Renal cortex interstitium (tissue), 15 donors: Measurements from ENCODE around the gene GLYATL2. TPM values are rescaled to one million over a fixed set of nuclear protein-coding genes. Genes with fewer than 3 reads are reported as not detected.

Experiments
- DNase-seq, 11 donors: peaks; one replicate each; pipeline ENCODE4 v3.0.0-alpha.2; 2013; ENCODE audit warnings: low read depth in 9 of 11, low spot score in 4 of 11; ENCODE audit errors: extremely low read depth in 1 of 11
- long read RNA-seq, 16 experiments: transcript quantifications; one replicate each; lab custom pipeline, GENCODE V29; 2026
- polyA plus RNA-seq, 3 donors: library from polyadenylated mRNA; unstranded; fragments of 120-200 nt; gene quantifications; one replicate each; pipeline ENCODE4 v1.2.1, GENCODE V29; 2013; ENCODE audit not compliant: insufficient read length in 3 of 3

The GLYATL2 gene
- polyA plus RNA-seq, result 1 to 10 TPM; 1.9 to 2.1 (median 2.1) TPM
- long read RNA-seq, donor 1, partial matches to known transcripts, result 65 of 75 reads
- long read RNA-seq, donor 1, other reads (novel, unspliced or antisense), result 10 of 75 reads
- long read RNA-seq, donor 2, partial matches to known transcripts, result 49 of 57 reads
- long read RNA-seq, donor 2, other reads (novel, unspliced or antisense), result 8 of 57 reads
- long read RNA-seq, donor 3, partial matches to known transcripts, result 105 of 123 reads
- long read RNA-seq, donor 3, other reads (novel, unspliced or antisense), result 18 of 123 reads
- long read RNA-seq, donor 4, partial matches to known transcripts, result 88 of 88 reads
- long read RNA-seq, donor 4, other reads (novel, unspliced or antisense), result 0 of 88 reads
- long read RNA-seq, donor 5, result 0 reads
- long read RNA-seq, donor 6, partial matches to known transcripts, result 80 of 90 reads
- long read RNA-seq, donor 6, other reads (novel, unspliced or antisense), result 10 of 90 reads
- long read RNA-seq, donor 7, partial matches to known transcripts, result 105 of 112 reads
- long read RNA-seq, donor 7, other reads (novel, unspliced or antisense), result 7 of 112 reads
- long read RNA-seq, donor 8, partial matches to known transcripts, result 258 of 258 reads
- long read RNA-seq, donor 8, other reads (novel, unspliced or antisense), result 0 of 258 reads
- long read RNA-seq, donor 9, partial matches to known transcripts, result 33 of 46 reads
- long read RNA-seq, donor 9, other reads (novel, unspliced or antisense), result 13 of 46 reads
- long read RNA-seq, donor 10, partial matches to known transcripts, result 277 of 292 reads
- long read RNA-seq, donor 10, other reads (novel, unspliced or antisense), result 15 of 292 reads
- long read RNA-seq, donor 11, partial matches to known transcripts, result 194 of 194 reads
- long read RNA-seq, donor 11, other reads (novel, unspliced or antisense), result 0 of 194 reads
- long read RNA-seq, donor 12, partial matches to known transcripts, result 41 of 47 reads
- long read RNA-seq, donor 12, other reads (novel, unspliced or antisense), result 6 of 47 reads
- long read RNA-seq, donor 13, result 0 reads
- long read RNA-seq, donor 14, partial matches to known transcripts, result 177 of 177 reads
- long read RNA-seq, donor 14, other reads (novel, unspliced or antisense), result 0 of 177 reads
- long read RNA-seq, donor 15, partial matches to known transcripts, result 73 of 79 reads
- long read RNA-seq, donor 15, other reads (novel, unspliced or antisense), result 6 of 79 reads
- long read RNA-seq, donor 16, partial matches to known transcripts, result 240 of 247 reads
- long read RNA-seq, donor 16, other reads (novel, unspliced or antisense), result 7 of 247 reads

- DNase-seq, result no peak
Measured at GRCh38 chr11:58844361-58845005, at the start of gene GLYATL2. Gene GLYATL2 (minus strand): TSS chr11:58844704. CDS start chr11:58839612, 5,092 bp downstream.

DNA sequence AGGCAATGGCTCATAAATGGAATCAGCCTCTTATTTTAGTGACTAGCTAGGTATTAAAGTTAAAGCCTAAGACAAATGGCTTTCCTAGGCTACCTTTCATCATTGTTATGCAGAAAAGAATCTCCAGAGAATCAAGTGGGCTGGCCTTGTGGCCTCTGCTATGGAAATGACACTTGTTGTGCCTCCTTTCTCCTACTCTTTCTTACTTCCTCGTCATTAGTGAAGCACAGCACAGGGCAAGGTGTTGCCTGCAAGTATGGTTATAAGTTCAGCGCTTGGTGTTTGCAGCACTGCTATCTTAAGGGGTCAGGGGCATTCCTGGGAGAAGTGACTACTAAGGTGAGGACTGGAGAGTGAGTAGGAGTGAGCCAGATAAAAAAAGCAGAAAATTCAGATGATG lies 49.4 kb upstream of the GLYATL2 start:
- DNase-seq, result no peak

DNA sequence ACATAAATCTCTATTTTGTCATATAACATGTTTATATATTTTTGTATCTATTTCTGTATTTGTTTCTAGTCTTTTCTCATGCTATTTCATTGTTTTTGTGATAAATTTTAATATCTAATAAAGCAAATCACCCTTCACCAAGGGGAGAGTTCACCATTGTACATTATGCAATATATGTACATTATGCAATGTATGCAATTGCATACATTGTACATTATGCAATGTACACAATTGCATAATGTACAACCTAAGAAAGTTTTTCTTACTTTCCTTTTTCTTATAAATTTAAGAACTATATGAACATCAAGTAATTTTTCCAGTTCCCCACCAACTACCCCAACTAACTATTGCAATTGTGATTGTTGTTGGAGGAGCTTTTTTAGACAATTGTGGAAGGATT lies 44.1 kb upstream of the GLYATL2 start:
- DNase-seq, result no peak

- no peak for DNase-seq
Measured at GRCh38 chr11:58887452-58887851, 42.9 kb upstream of the GLYATL2 start.

GRCh38 chr11:58880625-58881024 lies 36.1 kb upstream of the GLYATL2 start:
- no peak for DNase-seq

DNA sequence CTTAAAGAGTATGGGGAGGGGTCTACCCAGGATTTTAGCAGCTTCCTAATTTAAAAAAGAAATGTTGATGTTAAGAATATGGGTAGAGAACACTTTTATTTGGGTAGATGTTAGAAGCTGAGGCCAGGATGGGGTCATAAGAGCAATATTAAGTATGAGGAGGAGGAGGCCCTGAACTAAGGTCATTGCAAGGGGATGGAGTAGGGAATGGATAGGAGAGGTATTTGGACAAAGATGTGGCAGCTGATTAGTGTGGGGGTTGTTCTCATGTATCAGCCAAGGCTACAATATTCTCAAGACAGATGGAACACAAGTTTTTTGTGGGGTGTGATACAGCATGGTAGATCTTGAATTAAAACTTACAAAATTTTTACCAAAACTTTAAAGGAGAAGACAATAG lies 35.7 kb upstream of the GLYATL2 start:
- DNase-seq, result no peak

DNA sequence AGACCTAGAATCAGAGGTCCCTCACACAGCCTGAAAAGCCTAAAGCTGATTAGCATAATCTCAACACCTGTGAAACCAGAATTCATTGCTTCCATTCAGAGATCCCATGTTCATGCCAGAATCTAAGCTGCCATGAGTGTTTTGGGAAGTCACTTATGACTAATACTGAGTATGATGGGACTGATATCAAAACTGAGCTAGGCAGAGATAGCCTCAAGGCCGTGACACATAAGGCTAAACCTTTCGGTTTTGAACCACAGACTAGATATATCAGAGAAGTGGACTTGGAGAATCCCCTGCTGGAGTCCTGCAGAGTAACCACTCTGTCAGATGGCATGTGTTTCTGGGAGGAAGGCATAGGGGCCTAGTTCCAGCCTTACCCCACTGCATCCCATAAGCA lies 23.1 kb upstream of the GLYATL2 start:
- DNase-seq, result no peak

DNA sequence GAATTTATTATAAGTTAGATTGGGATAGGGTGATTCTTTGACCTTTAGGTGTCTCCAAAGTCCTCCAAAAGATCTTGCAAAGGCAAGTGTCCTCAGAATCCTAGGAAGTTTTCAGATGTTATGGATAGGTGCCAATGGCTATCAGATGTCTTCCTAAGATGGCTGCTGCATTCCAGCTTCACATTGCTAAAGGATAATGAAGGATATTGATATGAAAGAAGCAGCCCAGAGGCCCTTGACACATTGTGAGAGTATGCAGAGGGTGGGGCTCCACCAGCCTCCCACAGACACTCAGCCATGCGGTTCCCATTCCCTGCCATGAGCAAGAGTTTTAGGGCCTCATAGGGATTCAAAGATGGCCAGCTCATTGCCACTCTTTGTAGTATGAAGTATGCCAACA lies 22.3 kb upstream of the GLYATL2 start:
- no peak for DNase-seq

GRCh38 chr11:58864335-58864734 lies 19.8 kb upstream of the GLYATL2 start:
- no peak for DNase-seq

- no peak for DNase-seq
Measured at GRCh38 chr11:58863697-58864096, 19.2 kb upstream of the GLYATL2 start.

- no peak for DNase-seq
Measured at GRCh38 chr11:58861533-58861932, 17.0 kb upstream of the GLYATL2 start.

DNA sequence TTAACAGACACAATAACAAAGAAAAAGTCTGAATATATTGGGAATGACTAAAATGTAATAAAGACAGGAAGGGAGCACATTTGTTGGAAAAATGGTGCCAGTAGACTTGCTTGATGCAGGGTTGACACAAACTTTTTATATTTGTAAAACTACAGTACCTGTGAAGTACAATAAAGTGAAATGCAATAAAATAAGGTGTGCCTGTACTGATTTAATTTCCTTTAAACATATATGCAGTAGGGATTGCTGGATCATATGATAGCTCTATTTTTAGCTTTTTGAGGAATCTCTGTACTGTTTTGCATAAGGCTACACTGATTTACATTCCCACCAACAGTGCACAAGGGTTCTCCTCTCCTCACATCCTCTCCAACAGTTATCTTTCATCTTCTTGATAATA lies 12.3 kb upstream of the GLYATL2 start:
- DNase-seq, result no peak

DNA sequence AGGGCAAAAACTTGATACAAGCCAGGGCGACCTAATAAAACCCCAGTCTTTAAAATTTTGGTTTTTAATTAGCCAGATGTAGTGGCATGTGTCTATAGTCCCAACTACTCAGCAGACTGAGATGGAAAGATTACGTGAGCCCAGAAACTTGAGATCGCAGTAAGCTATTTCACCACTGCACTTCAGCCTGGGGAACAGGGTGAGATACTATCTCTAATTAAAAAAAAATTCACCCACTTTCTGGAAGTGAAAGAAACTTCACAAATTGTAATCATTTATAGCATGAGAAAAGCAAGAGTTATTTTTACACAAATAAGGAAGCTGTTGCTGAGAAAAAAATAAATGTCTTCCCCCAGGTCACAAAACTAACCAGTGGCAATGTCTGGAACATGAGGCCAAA lies 882 bp upstream of the GLYATL2 start:
- DNase-seq, result no peak

- DNase-seq, result no peak
Measured at GRCh38 chr11:58837707-58838388, 6.7 kb downstream of the GLYATL2 start.

- no peak for DNase-seq
Measured at GRCh38 chr11:58832056-58832645, 12.4 kb downstream of the GLYATL2 start.

DNA sequence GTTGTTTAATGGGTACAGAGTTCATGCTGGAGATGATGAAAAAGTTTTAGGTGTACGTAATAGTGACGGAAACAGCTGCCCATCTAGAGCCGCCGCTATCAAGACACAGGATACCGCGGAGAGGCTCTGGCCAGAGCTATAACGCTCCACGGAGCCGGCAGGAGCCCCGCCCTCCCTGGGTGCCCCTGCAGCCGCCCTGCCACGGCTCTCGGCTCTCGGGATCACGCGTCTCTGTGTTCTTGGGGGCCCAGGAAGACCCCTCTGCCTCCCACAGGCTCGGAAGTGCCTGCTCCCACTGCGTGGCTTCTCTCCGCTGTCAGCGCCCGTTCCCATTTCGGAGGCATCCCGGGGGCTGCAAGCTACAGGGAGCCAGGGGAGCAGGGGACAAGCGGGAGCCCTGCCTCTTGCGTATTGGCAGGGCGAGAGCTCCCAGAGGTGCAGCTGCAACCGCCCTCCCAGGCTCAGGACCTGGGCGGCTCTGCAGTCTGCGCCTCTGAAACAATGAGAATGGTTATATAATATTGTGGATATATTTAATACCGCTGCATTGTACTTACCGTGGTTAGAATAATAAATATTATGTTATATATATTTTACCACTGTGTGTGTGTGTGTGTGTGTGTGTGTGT lies 13.7 kb downstream of the GLYATL2 start:
- no peak for DNase-seq

DNA sequence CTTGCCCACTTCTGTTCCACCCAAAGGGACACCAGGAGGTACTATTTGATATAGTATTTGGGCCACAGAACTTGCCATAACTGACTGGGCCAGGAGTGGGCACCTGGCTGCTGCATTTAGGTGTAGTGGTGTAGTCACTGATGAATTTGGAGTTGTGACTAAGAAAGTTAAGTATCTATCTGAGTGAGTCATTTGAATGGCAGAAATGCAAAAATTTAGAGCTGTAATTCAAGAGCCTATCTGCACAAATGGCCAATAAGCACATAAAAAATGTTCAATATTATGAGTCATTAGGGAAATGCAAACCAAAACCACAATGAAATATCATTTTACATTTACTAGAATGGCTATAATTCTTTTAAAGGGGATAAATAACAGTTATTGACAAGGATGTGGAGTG lies 14.7 kb downstream of the GLYATL2 start:
- no peak for DNase-seq

GRCh38 chr11:58813693-58814092 lies 30.8 kb downstream of the GLYATL2 start:
- DNase-seq, result no peak
